AG04449 (cell line): Measurements from ENCODE around the gene ISM1.

Experiments
- CTCF ChIA-PET: fragments of 350-600 bp; formaldehyde crosslinking; extraction: SDS; loops from one replicate; lab custom pipeline; 2021; ENCODE audit warnings: antibody characterized with exemption; lab: Yijun Ruan, JAX
- POLR2A ChIA-PET: fragments of 400-600, 350-600 bp; formaldehyde crosslinking; extraction: SDS; loops from one replicate; lab custom pipeline; 2020; ENCODE audit warnings: antibody characterized with exemption, inconsistent platforms; lab: Yijun Ruan, JAX
- DNase-seq: peaks from one replicate; pipeline ENCODE4 v3.0.0-alpha.2; 2010; ENCODE audit warnings: low read depth, low spot score
- H3K4me3 ChIP-seq: 2 replicates; pipeline ENCODE4 v1.5.1; 2011; ENCODE audit warnings: low read depth, mild to moderate bottlenecking, control low read depth, low read length
- TF ChIP-seq, protein P1 (sequence below): IDR thresholded peaks from one replicate; pipeline ENCODE4 v1.5.1; 2011; ENCODE audit warnings: mild to moderate bottlenecking, moderate library complexity, low read length, control low read depth, inconsistent platforms; ENCODE audit not compliant: insufficient read depth; ENCODE audit errors: missing control alignments

The ISM1 gene

DNA sequence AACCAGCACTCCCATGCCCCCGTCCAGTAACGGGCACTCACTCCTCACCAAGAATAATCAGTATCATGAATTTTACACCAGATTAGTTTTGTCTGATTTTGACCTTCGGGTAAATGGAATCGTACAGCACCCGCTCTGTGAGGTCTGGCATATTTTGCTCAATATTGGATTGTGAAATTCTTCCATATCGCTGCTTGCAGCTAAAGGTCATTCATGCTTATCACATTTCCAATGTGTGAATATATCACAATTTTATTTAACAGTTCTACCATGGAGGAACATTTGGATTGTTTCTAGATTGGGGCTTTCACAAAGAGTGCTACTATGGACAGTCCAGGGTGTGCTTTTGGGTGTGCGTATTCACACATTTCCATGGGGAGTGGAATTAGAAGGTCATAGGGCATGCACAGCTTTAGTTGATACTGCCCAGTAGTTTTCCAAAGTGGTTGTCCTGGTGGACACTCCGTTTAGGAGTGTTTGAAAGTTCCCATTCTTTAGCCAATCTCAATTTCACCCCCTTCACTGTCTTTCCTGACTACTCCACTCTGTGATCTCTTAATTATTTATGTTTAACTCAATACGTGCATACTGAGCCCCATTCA is 86.6 kb downstream of the ISM1 start:
- no peak overlapping the region for H3K4me3 ChIP-seq
- POLR2A ChIA-PET, result no interaction called here
- TF ChIP-seq, protein P1, sequence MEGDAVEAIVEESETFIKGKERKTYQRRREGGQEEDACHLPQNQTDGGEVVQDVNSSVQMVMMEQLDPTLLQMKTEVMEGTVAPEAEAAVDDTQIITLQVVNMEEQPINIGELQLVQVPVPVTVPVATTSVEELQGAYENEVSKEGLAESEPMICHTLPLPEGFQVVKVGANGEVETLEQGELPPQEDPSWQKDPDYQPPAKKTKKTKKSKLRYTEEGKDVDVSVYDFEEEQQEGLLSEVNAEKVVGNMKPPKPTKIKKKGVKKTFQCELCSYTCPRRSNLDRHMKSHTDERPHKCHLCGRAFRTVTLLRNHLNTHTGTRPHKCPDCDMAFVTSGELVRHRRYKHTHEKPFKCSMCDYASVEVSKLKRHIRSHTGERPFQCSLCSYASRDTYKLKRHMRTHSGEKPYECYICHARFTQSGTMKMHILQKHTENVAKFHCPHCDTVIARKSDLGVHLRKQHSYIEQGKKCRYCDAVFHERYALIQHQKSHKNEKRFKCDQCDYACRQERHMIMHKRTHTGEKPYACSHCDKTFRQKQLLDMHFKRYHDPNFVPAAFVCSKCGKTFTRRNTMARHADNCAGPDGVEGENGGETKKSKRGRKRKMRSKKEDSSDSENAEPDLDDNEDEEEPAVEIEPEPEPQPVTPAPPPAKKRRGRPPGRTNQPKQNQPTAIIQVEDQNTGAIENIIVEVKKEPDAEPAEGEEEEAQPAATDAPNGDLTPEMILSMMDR, result no peak
- CTCF ChIA-PET, result no interaction called here
- no peak for DNase-seq

DNA sequence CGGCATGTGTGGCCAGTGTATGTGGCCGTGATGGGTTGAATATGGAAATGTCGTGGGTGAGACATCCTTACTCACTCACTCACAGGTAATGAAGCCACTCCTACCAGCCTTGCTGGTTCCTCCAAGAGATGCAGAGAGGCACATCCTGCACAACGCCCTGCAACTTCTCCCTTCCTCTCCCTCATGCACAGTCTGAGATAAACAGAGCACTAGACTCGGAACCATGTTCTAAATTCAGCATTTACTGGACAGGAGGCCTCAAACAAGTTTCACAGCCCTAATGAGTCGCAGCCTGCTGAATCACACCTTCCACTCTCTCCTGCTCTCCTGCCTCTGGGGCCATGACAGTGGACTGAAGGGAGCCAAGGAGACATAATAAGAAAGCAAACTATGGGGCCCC is 91.2 kb downstream of the ISM1 start:
- POLR2A ChIA-PET, result no interaction called here
- DNase-seq, result no peak
- TF ChIP-seq, protein P1, result no peak
- H3K4me3 ChIP-seq, result no peak overlapping the region
- CTCF ChIA-PET, result no interaction called here

DNA sequence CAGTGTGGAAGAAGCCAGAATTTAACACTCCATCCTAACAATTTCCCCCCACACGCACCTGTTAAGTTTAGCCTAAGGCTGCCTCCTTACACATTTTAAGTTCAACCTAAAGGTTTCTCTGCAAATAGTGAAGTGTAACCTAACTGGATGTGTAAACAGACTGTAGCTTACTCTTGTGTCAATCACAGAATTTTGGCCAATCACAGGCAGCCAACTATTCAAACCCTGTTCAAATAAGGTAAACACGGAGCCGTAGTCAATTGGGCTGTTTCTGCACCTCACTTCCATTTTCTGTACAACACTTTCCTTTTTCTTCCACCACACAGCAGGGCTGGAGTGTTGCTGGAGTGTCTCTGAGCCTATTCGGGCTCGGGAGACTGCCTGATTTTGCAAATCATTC is 92.1 kb downstream of the ISM1 start:
- ChIA-PET POLR2A (no interaction called here), CTCF (no interaction called here)
- TF ChIP-seq, protein P1, result no peak
- DNase-seq, result no peak
- H3K4me3 ChIP-seq, result no peak overlapping the region

DNA sequence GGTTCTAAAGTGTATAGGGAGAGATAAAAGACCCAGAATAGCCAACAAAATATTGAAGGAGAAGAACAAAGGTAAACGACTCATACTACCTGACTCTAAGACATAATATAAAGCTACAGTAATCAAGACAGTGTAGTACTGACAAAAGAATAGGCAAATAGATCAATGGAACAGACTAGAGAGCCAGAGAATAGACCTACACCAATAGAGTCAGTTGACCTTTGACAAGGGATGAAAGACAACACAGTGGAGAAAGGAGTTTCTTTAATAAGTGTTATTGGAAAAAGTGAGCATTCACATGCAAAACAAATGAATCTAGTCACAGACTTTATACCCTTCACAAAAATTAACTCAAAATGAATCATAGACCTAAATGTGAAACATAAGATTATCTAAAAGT is 96.4 kb downstream of the ISM1 start:
- TF ChIP-seq, protein P1, result no peak
- CTCF ChIA-PET, result no interaction called here
- POLR2A ChIA-PET, result no interaction called here
- no peak for DNase-seq
- no peak overlapping the region for H3K4me3 ChIP-seq

DNA sequence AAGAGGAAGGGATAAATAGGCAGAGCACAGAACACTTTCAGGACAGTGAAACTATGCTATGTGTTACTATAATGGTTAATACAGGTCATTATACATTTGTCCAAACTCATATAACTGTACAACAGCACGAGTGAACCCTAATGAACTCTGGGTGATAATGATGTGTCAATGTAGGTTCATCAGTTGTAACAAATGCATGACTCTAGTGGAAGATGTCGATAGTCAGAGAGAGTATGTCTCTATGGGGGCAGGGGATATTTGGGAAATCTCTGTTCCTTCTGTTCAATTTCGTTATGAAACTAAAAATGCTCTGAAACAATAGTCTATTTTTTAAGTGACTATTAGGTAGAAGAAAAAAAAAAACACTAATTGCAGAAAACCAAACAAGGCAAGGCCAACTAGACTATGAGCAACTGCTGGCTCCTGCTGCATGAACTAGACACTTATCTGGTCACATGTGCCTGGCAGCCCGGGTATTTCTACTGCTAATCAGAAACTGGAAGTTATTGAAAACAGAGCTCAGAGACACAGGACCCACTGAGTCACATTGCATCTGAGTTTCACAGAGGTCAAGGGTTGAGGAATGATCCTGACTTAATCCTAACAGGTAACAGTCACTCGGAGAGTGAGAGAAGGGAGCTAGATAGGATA is 97.9 kb downstream of the ISM1 start:
- TF ChIP-seq, protein P1, result no peak
- ChIA-PET CTCF (interaction anchor here (2.5 kb wide), 1 partner anchor 16 kb away, joined by 8 read pairs; no protein-coding TSS in a partner anchor), POLR2A (no interaction called here)
- no peak for DNase-seq
- H3K4me3 ChIP-seq, result no peak overlapping the region

DNA sequence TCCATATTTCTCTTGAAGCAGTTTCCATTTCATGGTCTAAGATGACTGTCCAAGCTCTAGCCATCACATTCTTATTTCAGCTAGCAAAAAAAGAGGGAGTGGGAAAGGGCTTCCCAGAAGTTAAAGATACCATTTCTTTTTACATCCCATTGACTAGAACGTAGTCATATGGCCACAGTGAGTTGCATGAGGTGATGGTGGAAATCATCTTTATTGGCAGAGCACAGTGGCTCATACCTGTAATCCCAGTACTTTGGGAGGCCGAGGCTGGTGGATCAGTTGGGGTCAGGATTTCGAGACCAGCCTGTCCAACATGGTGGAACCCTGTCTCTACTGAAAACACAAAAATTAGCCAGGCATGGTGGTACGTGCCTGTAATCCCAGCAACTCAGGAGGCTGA is 99.6 kb downstream of the ISM1 start:
- ChIA-PET POLR2A (no interaction called here), CTCF (interaction anchor here (2.5 to 5.9 kb wide), 2 partner anchors 18 to 225 kb away, joined by 8 to 117 read pairs; no protein-coding TSS in a partner anchor)
- DNase-seq, result no peak
- TF ChIP-seq, protein P1, result no peak
- H3K4me3 ChIP-seq, result no peak overlapping the region
